ENCODE measurements around the gene FRG1.
"Not testable (repeated sequence)": the region's sequence is repeated elsewhere in the genome, so short reads cannot be mapped to it uniquely, and the experiment has no call there.

GRCh38 chr4:189985651-189986243, 45.1 kb downstream of the FRG1 start:
- not testable (repeated sequence) for TF ChIP-seq CTCF, POLR2A (IDR thresholded peaks at IDR 0.05)

Data from Peyer's patch (tissue), 4 donors.